ENCODE measurements around the gene BLVRB. TPM values are rescaled to one million over a fixed set of nuclear protein-coding genes. Genes with fewer than 3 reads are reported as not detected.
A peak's percentile ranks its signal among the peaks of the same experiment; 100 is the strongest.

The BLVRB gene
- total RNA-seq, 1 experiment from 2014 or later: 113 TPM

- intact Hi-C loops (cut with micrococcal nuclease): loop anchor here (5.0 kb wide), 1 partner anchor 178 kb away; the partner anchor contains the start of gene LTBP4
- Histone ChIP-seq H3K36me3 (ENCODE audit: control insufficient read depth in 1 of 2, insufficient read depth in 2 of 2, low read length in 2 of 2) (peaks cover 5 to 13% of the 10 kb centered on the region in 2 experiments; a peak in 2 of 4 replicates), H3K4me2 (ENCODE audit: low read length) (peak overlapping the region; percentile 95), H3K4me1 (ENCODE audit: control insufficient read depth in 1 of 2, insufficient read depth in 2 of 2, low read length in 2 of 2) (peaks cover 28 to 69% of the 10 kb centered on the region in 2 experiments), H2AFZ (ENCODE audit: low read depth, low read length, poor library complexity, severe bottlenecking) (no peak overlapping the region), H3K9me2 (ENCODE audit: insufficient read depth) (no peaks in the 10 kb centered on the region), H3K4me3 (replicated peaks in 1 of 2; ENCODE audit: low read depth in 1 of 2, low read length in 2 of 2) (peak overlapping the region; percentile 65 to 84), H3K9me3 (ENCODE audit: control insufficient read depth in 1 of 2, insufficient read depth in 1 of 2, low read depth in 1 of 2, low read length in 2 of 2) (no peaks in the 10 kb centered on the region), H3K27me3 (ENCODE audit: insufficient read depth, low read length) (no peaks in the 10 kb centered on the region), H3K9ac (ENCODE audit: low read length) (peak overlapping the region; percentile 80), H3K79me2 (ENCODE audit: insufficient read depth, low read length) (peaks cover 35% of the 10 kb centered on the region), H4K20me1 (ENCODE audit: insufficient read depth) (no peaks in the 10 kb centered on the region), H3K27ac (ENCODE audit: low read depth, low read length) (peak overlapping the region; percentile 98; the same call in 1 of the 2 replicates)
- DNase-seq (ENCODE audit: low read depth, low spot score) (no peak), ATAC-seq (no peak)
- POLR2A ChIA-PET: interaction anchor here (1.6 to 2.2 kb wide), 2 partner anchors 19 to 20 kb away, joined by 4 to 6 read pairs; partner anchors contain the start of gene SERTAD3
- TF ChIP-seq EGR1 (IDR thresholded peaks at IDR 0.05; ENCODE audit: low read depth) (no peak), YY1 (IDR thresholded peaks at IDR 0.05; ENCODE audit: extremely low read depth, insufficient replicate concordance, low read depth, low read length) (no peak), EZH2 (IDR thresholded peaks at IDR 0.05) (no peak), REST (IDR thresholded peaks at IDR 0.05; ENCODE audit: low read depth) (no peak), RAD21 (IDR thresholded peaks at IDR 0.05; ENCODE audit: low read depth) (no peak), JUND (IDR thresholded peaks at IDR 0.05) (no peak), POLR2A (IDR thresholded peaks at IDR 0.05; ENCODE audit: borderline replicate concordance, extremely low read depth, insufficient read depth, insufficient read length) (no peak), SIN3A (IDR thresholded peaks at IDR 0.05; ENCODE audit: low read depth) (no peak), ZNF274 (IDR thresholded peaks at IDR 0.05; ENCODE audit: low read depth, low read length) (no peak), CTCF (IDR thresholded peaks at IDR 0.05 in 2 of 3, conservative IDR thresholded peaks at IDR 0.05 in 1 of 3; ENCODE audit: borderline replicate concordance in 1 of 3, insufficient read depth in 1 of 3, low read depth in 2 of 3, low read length in 2 of 3) (no peak), SRF (IDR thresholded peaks at IDR 0.05; ENCODE audit: low read depth) (no peak), ELF1 (IDR thresholded peaks at IDR 0.05; ENCODE audit: borderline replicate concordance, low read depth) (no peak), EZH2phosphoT487 (IDR thresholded peaks at IDR 0.05; ENCODE audit: borderline replicate concordance) (no peak), FOSL1 (IDR thresholded peaks at IDR 0.05; ENCODE audit: low read depth) (no peak), SP1 (IDR thresholded peaks at IDR 0.05; ENCODE audit: low read depth) (no peak), CEBPB (IDR thresholded peaks at IDR 0.05; ENCODE audit: low read depth) (no peak), POLR2AphosphoS5 (IDR thresholded peaks at IDR 0.05; ENCODE audit: low read depth, low read length) (no peak)
- TF ChIP-seq, protein P1, sequence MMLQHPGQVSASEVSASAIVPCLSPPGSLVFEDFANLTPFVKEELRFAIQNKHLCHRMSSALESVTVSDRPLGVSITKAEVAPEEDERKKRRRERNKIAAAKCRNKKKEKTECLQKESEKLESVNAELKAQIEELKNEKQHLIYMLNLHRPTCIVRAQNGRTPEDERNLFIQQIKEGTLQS (IDR thresholded peaks at IDR 0.05): no peak
- TF ChIP-seq, protein P2, sequence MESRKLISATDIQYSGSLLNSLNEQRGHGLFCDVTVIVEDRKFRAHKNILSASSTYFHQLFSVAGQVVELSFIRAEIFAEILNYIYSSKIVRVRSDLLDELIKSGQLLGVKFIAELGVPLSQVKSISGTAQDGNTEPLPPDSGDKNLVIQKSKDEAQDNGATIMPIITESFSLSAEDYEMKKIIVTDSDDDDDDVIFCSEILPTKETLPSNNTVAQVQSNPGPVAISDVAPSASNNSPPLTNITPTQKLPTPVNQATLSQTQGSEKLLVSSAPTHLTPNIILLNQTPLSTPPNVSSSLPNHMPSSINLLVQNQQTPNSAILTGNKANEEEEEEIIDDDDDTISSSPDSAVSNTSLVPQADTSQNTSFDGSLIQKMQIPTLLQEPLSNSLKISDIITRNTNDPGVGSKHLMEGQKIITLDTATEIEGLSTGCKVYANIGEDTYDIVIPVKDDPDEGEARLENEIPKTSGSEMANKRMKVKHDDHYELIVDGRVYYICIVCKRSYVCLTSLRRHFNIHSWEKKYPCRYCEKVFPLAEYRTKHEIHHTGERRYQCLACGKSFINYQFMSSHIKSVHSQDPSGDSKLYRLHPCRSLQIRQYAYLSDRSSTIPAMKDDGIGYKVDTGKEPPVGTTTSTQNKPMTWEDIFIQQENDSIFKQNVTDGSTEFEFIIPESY (IDR thresholded peaks at IDR 0.05; ENCODE audit: extremely low read depth, insufficient replicate concordance, low read length): no peak
- no TSS peak for BruUV-seq (replicated peaks)
- CTCF ChIA-PET: no interaction called here
- RAD21 ChIA-PET (ENCODE audit: low non-redundant PET in 1 of 2, low total read pairs in 2 of 2, uncharacterized antibody in 2 of 2, unreplicated experiment in 2 of 2): no interaction called here
Measured at GRCh38 chr19:40423938-40424337, 41.6 kb downstream of the BLVRB start.
